Measurements from ENCODE around the gene TYW1. TPM values are rescaled to one million over a fixed set of nuclear protein-coding genes. Genes with fewer than 3 reads are reported as not detected.
"Not testable (repeated sequence)": the region's sequence is repeated elsewhere in the genome, so short reads cannot be mapped to it uniquely, and the experiment has no call there.

The TYW1 gene
- total RNA-seq, 1 donor from 2014 or later = 16.6 TPM

- H4K20me1 ChIP-seq (ENCODE audit: insufficient read depth, low read length); H3K9me3 Mint-ChIP-seq (ENCODE audit: unreplicated experiment); H3K4me3 ChIP-seq (ENCODE audit: insufficient read depth, low read depth, low read length); H3K27ac ChIP-seq (ENCODE audit: low read depth, low read length); FAIRE-seq; H3K79me2 ChIP-seq (ENCODE audit: insufficient read depth, low read length); H3K4me1 Mint-ChIP-seq (ENCODE audit: low read depth, unreplicated experiment); H3K9me3 ChIP-seq (ENCODE audit: insufficient read depth, low read depth, low read length); H3K27me3 ChIP-seq (ENCODE audit: insufficient read depth, low read length); H3K36me3 ChIP-seq (ENCODE audit: insufficient read depth, low read length); DNase-seq (ENCODE audit: low read depth); H3K27ac Mint-ChIP-seq (ENCODE audit: unreplicated experiment); H3K27me3 Mint-ChIP-seq (ENCODE audit: low read depth, unreplicated experiment); H2AFZ ChIP-seq (ENCODE audit: low read depth, low read length); H3K4me1 ChIP-seq (ENCODE audit: insufficient read depth, low read length); H3K4me2 ChIP-seq (ENCODE audit: low read length); H3K9ac ChIP-seq (ENCODE audit: low read length); H3K4me3 Mint-ChIP-seq (ENCODE audit: unreplicated experiment): not testable (repeated sequence)
- H3K36me3 Mint-ChIP-seq (ENCODE audit: low read depth, unreplicated experiment) = peaks cover 36% of the 10 kb centered on the region
Observed at GRCh38 chr7:67082880-67083279, 86.2 kb downstream of the TYW1 start.

- not testable (repeated sequence) for H3K9me3 Mint-ChIP-seq (ENCODE audit: unreplicated experiment); H3K4me2 ChIP-seq (ENCODE audit: low read length); H3K27me3 ChIP-seq (ENCODE audit: insufficient read depth, low read length); FAIRE-seq; H2AFZ ChIP-seq (ENCODE audit: low read depth, low read length); DNase-seq (ENCODE audit: low read depth); H3K27ac Mint-ChIP-seq (ENCODE audit: unreplicated experiment); H3K4me1 Mint-ChIP-seq (ENCODE audit: low read depth, unreplicated experiment); H3K36me3 ChIP-seq (ENCODE audit: insufficient read depth, low read length); H4K20me1 ChIP-seq (ENCODE audit: insufficient read depth, low read length); H3K79me2 ChIP-seq (ENCODE audit: insufficient read depth, low read length); H3K4me3 ChIP-seq (ENCODE audit: insufficient read depth, low read depth, low read length); H3K9me3 ChIP-seq (ENCODE audit: insufficient read depth, low read depth, low read length); H3K4me1 ChIP-seq (ENCODE audit: insufficient read depth, low read length); H3K9ac ChIP-seq (ENCODE audit: low read length); H3K4me3 Mint-ChIP-seq (ENCODE audit: unreplicated experiment); H3K27ac ChIP-seq (ENCODE audit: low read depth, low read length); H3K27me3 Mint-ChIP-seq (ENCODE audit: low read depth, unreplicated experiment)
- peaks cover 20% of the 10 kb centered on the region for H3K36me3 Mint-ChIP-seq (ENCODE audit: low read depth, unreplicated experiment)
Observed at GRCh38 chr7:67089261-67089660, 92.6 kb downstream of the TYW1 start.

GRCh38 chr7:67091053-67091452 is 94.4 kb downstream of the TYW1 start:
- not testable (repeated sequence) for H3K27me3 Mint-ChIP-seq (ENCODE audit: low read depth, unreplicated experiment); H3K27ac ChIP-seq (ENCODE audit: low read depth, low read length); H3K36me3 ChIP-seq (ENCODE audit: insufficient read depth, low read length); H3K4me3 ChIP-seq (ENCODE audit: insufficient read depth, low read depth, low read length); H3K27ac Mint-ChIP-seq (ENCODE audit: unreplicated experiment); H3K9ac ChIP-seq (ENCODE audit: low read length); H4K20me1 ChIP-seq (ENCODE audit: insufficient read depth, low read length); H3K4me2 ChIP-seq (ENCODE audit: low read length); H3K79me2 ChIP-seq (ENCODE audit: insufficient read depth, low read length); H3K4me3 Mint-ChIP-seq (ENCODE audit: unreplicated experiment); DNase-seq (ENCODE audit: low read depth); H3K27me3 ChIP-seq (ENCODE audit: insufficient read depth, low read length); H3K9me3 ChIP-seq (ENCODE audit: insufficient read depth, low read depth, low read length); H3K9me3 Mint-ChIP-seq (ENCODE audit: unreplicated experiment); H3K4me1 ChIP-seq (ENCODE audit: insufficient read depth, low read length); FAIRE-seq; H3K4me1 Mint-ChIP-seq (ENCODE audit: low read depth, unreplicated experiment); H2AFZ ChIP-seq (ENCODE audit: low read depth, low read length)
- H3K36me3 Mint-ChIP-seq (ENCODE audit: low read depth, unreplicated experiment) = peaks cover 15% of the 10 kb centered on the region

GRCh38 chr7:67098031-67098430 is 101.4 kb downstream of the TYW1 start:
- H3K4me3 Mint-ChIP-seq (ENCODE audit: unreplicated experiment); H3K27me3 Mint-ChIP-seq (ENCODE audit: low read depth, unreplicated experiment); H3K27ac Mint-ChIP-seq (ENCODE audit: unreplicated experiment); H3K4me3 ChIP-seq (ENCODE audit: insufficient read depth, low read depth, low read length); H3K79me2 ChIP-seq (ENCODE audit: insufficient read depth, low read length); H3K9me3 ChIP-seq (ENCODE audit: insufficient read depth, low read depth, low read length); H3K27me3 ChIP-seq (ENCODE audit: insufficient read depth, low read length); H2AFZ ChIP-seq (ENCODE audit: low read depth, low read length); H4K20me1 ChIP-seq (ENCODE audit: insufficient read depth, low read length); DNase-seq (ENCODE audit: low read depth); H3K27ac ChIP-seq (ENCODE audit: low read depth, low read length); H3K4me2 ChIP-seq (ENCODE audit: low read length); H3K36me3 Mint-ChIP-seq (ENCODE audit: low read depth, unreplicated experiment); H3K9me3 Mint-ChIP-seq (ENCODE audit: unreplicated experiment); H3K36me3 ChIP-seq (ENCODE audit: insufficient read depth, low read length); H3K4me1 ChIP-seq (ENCODE audit: insufficient read depth, low read length); FAIRE-seq; H3K9ac ChIP-seq (ENCODE audit: low read length): not testable (repeated sequence)
- H3K4me1 Mint-ChIP-seq (ENCODE audit: low read depth, unreplicated experiment) = peaks cover 13% of the 10 kb centered on the region

GRCh38 chr7:67099406-67099805 is 102.8 kb downstream of the TYW1 start:
- not testable (repeated sequence) for H3K27ac ChIP-seq (ENCODE audit: low read depth, low read length); H3K79me2 ChIP-seq (ENCODE audit: insufficient read depth, low read length); H3K9ac ChIP-seq (ENCODE audit: low read length); H3K27me3 ChIP-seq (ENCODE audit: insufficient read depth, low read length); H3K4me1 ChIP-seq (ENCODE audit: insufficient read depth, low read length); H3K9me3 ChIP-seq (ENCODE audit: insufficient read depth, low read depth, low read length); H3K4me3 Mint-ChIP-seq (ENCODE audit: unreplicated experiment); H3K4me3 ChIP-seq (ENCODE audit: insufficient read depth, low read depth, low read length); H3K27me3 Mint-ChIP-seq (ENCODE audit: low read depth, unreplicated experiment); H3K36me3 ChIP-seq (ENCODE audit: insufficient read depth, low read length); H2AFZ ChIP-seq (ENCODE audit: low read depth, low read length); H3K4me2 ChIP-seq (ENCODE audit: low read length); H3K27ac Mint-ChIP-seq (ENCODE audit: unreplicated experiment); DNase-seq (ENCODE audit: low read depth); FAIRE-seq; H3K9me3 Mint-ChIP-seq (ENCODE audit: unreplicated experiment); H4K20me1 ChIP-seq (ENCODE audit: insufficient read depth, low read length)
- Mint-ChIP-seq H3K36me3 (ENCODE audit: low read depth, unreplicated experiment) (peaks cover 12% of the 10 kb centered on the region), H3K4me1 (ENCODE audit: low read depth, unreplicated experiment) (peaks cover 12% of the 10 kb centered on the region)

GRCh38 chr7:67100038-67100437 is 103.4 kb downstream of the TYW1 start:
- H3K36me3 ChIP-seq (ENCODE audit: insufficient read depth, low read length); FAIRE-seq; H3K27ac Mint-ChIP-seq (ENCODE audit: unreplicated experiment); H3K9me3 Mint-ChIP-seq (ENCODE audit: unreplicated experiment); H3K4me2 ChIP-seq (ENCODE audit: low read length); H3K4me3 Mint-ChIP-seq (ENCODE audit: unreplicated experiment); H3K79me2 ChIP-seq (ENCODE audit: insufficient read depth, low read length); DNase-seq (ENCODE audit: low read depth); H3K27me3 Mint-ChIP-seq (ENCODE audit: low read depth, unreplicated experiment); H3K27ac ChIP-seq (ENCODE audit: low read depth, low read length); H3K4me1 ChIP-seq (ENCODE audit: insufficient read depth, low read length); H3K9me3 ChIP-seq (ENCODE audit: insufficient read depth, low read depth, low read length); H3K4me3 ChIP-seq (ENCODE audit: insufficient read depth, low read depth, low read length); H2AFZ ChIP-seq (ENCODE audit: low read depth, low read length); H3K9ac ChIP-seq (ENCODE audit: low read length); H3K27me3 ChIP-seq (ENCODE audit: insufficient read depth, low read length); H4K20me1 ChIP-seq (ENCODE audit: insufficient read depth, low read length): not testable (repeated sequence)
- peaks cover 11% of the 10 kb centered on the region for H3K4me1 Mint-ChIP-seq (ENCODE audit: low read depth, unreplicated experiment)
- peaks cover 10% of the 10 kb centered on the region for H3K36me3 Mint-ChIP-seq (ENCODE audit: low read depth, unreplicated experiment)
